Activated CD8-positive, alpha-beta memory T cell treated with anti-CD3 and anti-CD28 coated beads, Interleukin-2, amount 50 U/mL, for 4 hours (primary cell): ENCODE results near the gene SLC39A11.

Source experiments
- DNase-seq: peaks from one replicate; pipeline ENCODE4 v3.0.0-alpha.2; 2020

SLC39A11 gene

GRCh38 chr17:72974605-72975232 lies 117.8 kb downstream of the SLC39A11 start:
- no peak for DNase-seq

GRCh38 chr17:72972263-72972951 lies 120.1 kb downstream of the SLC39A11 start:
- DNase-seq = no peak

GRCh38 chr17:72971226-72971880 lies 121.1 kb downstream of the SLC39A11 start:
- no peak for DNase-seq

GRCh38 chr17:72970797-72971196 lies 121.7 kb downstream of the SLC39A11 start:
- no peak for DNase-seq

- no peak for DNase-seq
Observed at GRCh38 chr17:72970246-72970645, 122.2 kb downstream of the SLC39A11 start.

- no peak for DNase-seq
Observed at GRCh38 chr17:72969293-72969906, 123.1 kb downstream of the SLC39A11 start.

- no peak for DNase-seq
Observed at GRCh38 chr17:72968798-72969197, 123.7 kb downstream of the SLC39A11 start.

GRCh38 chr17:72967977-72968585 lies 124.4 kb downstream of the SLC39A11 start:
- no peak for DNase-seq

- no peak for DNase-seq
Observed at GRCh38 chr17:72967277-72967970, 125.1 kb downstream of the SLC39A11 start.

- DNase-seq = no peak
Observed at GRCh38 chr17:72962106-72962505, 130.4 kb downstream of the SLC39A11 start.

- DNase-seq = no peak
Observed at GRCh38 chr17:72955391-72956140, 136.9 kb downstream of the SLC39A11 start.

GRCh38 chr17:72954579-72954978 lies 137.9 kb downstream of the SLC39A11 start:
- DNase-seq = no peak

GRCh38 chr17:72953621-72954020 lies 138.9 kb downstream of the SLC39A11 start:
- DNase-seq = no peak

- no peak for DNase-seq
Observed at GRCh38 chr17:72952641-72953315, 139.7 kb downstream of the SLC39A11 start.

GRCh38 chr17:72952220-72952619 lies 140.3 kb downstream of the SLC39A11 start:
- no peak for DNase-seq

- no peak for DNase-seq
Observed at GRCh38 chr17:72950242-72950931, 142.1 kb downstream of the SLC39A11 start.

- DNase-seq = no peak
Observed at GRCh38 chr17:72948115-72948514, 144.4 kb downstream of the SLC39A11 start.

GRCh38 chr17:72947475-72947874 lies 145.0 kb downstream of the SLC39A11 start:
- no peak for DNase-seq

- DNase-seq = no peak
Observed at GRCh38 chr17:72946696-72947095, 145.8 kb downstream of the SLC39A11 start.

GRCh38 chr17:72946156-72946555 lies 146.3 kb downstream of the SLC39A11 start:
- DNase-seq = no peak

- no peak for DNase-seq
Observed at GRCh38 chr17:72945473-72945872, 147.0 kb downstream of the SLC39A11 start.
